H9 (cell line): ENCODE data around the gene FMOD. TPM values are rescaled to one million over a fixed set of nuclear protein-coding genes. Genes with fewer than 3 reads are reported as not detected.

Experiments
- DNase-seq: peaks from one replicate; pipeline ENCODE4 v3.0.0-alpha.2; 2017
- H2AFZ ChIP-seq: one replicate; pipeline ENCODE4 v1.6.1; 2013; ENCODE audit warnings: mild to moderate bottlenecking, low read length, control low read depth, moderate library complexity
- H2AK5ac ChIP-seq: 2 replicates; pipeline ENCODE4 v1.6.1; 2013; ENCODE audit warnings: low read length, control low read depth, mixed read lengths; ENCODE audit not compliant: insufficient read length
- H2BK120ac ChIP-seq: one replicate; pipeline ENCODE4 v1.6.1; 2013; ENCODE audit warnings: low read depth, mild to moderate bottlenecking, low read length, control low read depth, inconsistent platforms; ENCODE audit not compliant: poor library complexity, severe bottlenecking
- H2BK12ac ChIP-seq: 2 replicates; pipeline ENCODE4 v1.6.1; 2013; ENCODE audit warnings: low read length, control low read depth, mixed read lengths, low read depth; ENCODE audit not compliant: insufficient read length
- H2BK15ac ChIP-seq: 2 replicates; pipeline ENCODE4 v1.6.1; 2013; ENCODE audit warnings: low read depth, low read length, control low read depth
- H2BK20ac ChIP-seq: one replicate; pipeline ENCODE4 v1.6.1; 2013; ENCODE audit warnings: low read depth, mild to moderate bottlenecking, low read length, control low read depth, inconsistent platforms; ENCODE audit not compliant: poor library complexity, severe bottlenecking
- H2BK5ac ChIP-seq: 2 replicates; pipeline ENCODE4 v1.6.1; 2013; ENCODE audit warnings: low read length, control low read depth, mixed read lengths; ENCODE audit not compliant: insufficient read length
- H3K14ac ChIP-seq: 2 replicates; pipeline ENCODE4 v1.6.1; 2013; ENCODE audit warnings: low read length, control low read depth; ENCODE audit not compliant: insufficient read depth
- H3K18ac ChIP-seq: 2 replicates; pipeline ENCODE4 v1.6.1; 2013; ENCODE audit warnings: low read depth, mild to moderate bottlenecking, mixed read lengths, low read length, control low read depth; ENCODE audit not compliant: insufficient read length
- H3K23ac ChIP-seq: 2 replicates; pipeline ENCODE4 v1.6.1; 2013; ENCODE audit warnings: low read length, control low read depth, mixed read lengths, low read depth; ENCODE audit not compliant: insufficient read length
- H3K23me2 ChIP-seq: 2 replicates; pipeline ENCODE4 v1.6.1; 2013; ENCODE audit warnings: low read depth, mild to moderate bottlenecking, mixed read lengths, low read length, control low read depth; ENCODE audit not compliant: insufficient read length, poor library complexity, severe bottlenecking
- H3K27ac ChIP-seq: 2 replicates; pipeline ENCODE4 v1.5.1; 2013; ENCODE audit warnings: low read length, control low read depth, mixed read lengths, low read depth; ENCODE audit not compliant: insufficient read length
- H3K27me3 ChIP-seq: 2 replicates; pipeline ENCODE4 v1.6.1; 2013; ENCODE audit warnings: low read length, control low read depth, inconsistent platforms; ENCODE audit not compliant: insufficient read depth
- H3K4ac ChIP-seq: 2 replicates; pipeline ENCODE4 v1.6.1; 2013; ENCODE audit warnings: low read depth, mild to moderate bottlenecking, control low read depth, inconsistent platforms, low read length, moderate library complexity
- H3K4me1 ChIP-seq: 2 replicates; pipeline ENCODE4 v1.6.1; 2013; ENCODE audit warnings: low read length, control low read depth, inconsistent platforms; ENCODE audit not compliant: insufficient read depth
- H3K4me2 ChIP-seq: 2 replicates; pipeline ENCODE4 v1.6.1; 2013; ENCODE audit warnings: low read length, control low read depth, mixed read lengths; ENCODE audit not compliant: insufficient read length, insufficient read depth
- H3K56ac ChIP-seq: 2 replicates; pipeline ENCODE4 v1.6.1; 2013; ENCODE audit warnings: low read depth, mild to moderate bottlenecking, mixed read lengths, low read length, control low read depth; ENCODE audit not compliant: insufficient read length
- H3K79me1 ChIP-seq: 2 replicates; pipeline ENCODE4 v1.6.1; 2013; ENCODE audit warnings: low read depth, mild to moderate bottlenecking, moderate library complexity, low read length, control low read depth, inconsistent platforms; ENCODE audit not compliant: insufficient read depth, poor library complexity, severe bottlenecking
- H3K79me2 ChIP-seq: 2 replicates; pipeline ENCODE4 v1.6.1; 2013; ENCODE audit warnings: low read length, control low read depth, inconsistent platforms; ENCODE audit not compliant: insufficient read depth
- H3K9ac ChIP-seq: 2 replicates; pipeline ENCODE4 v1.6.1; 2013; ENCODE audit warnings: low read length, control low read depth, mixed read lengths; ENCODE audit not compliant: insufficient read length; ENCODE audit errors: extremely low read depth
- H3K9me3 ChIP-seq: one replicate; pipeline ENCODE4 v1.6.1; 2013; ENCODE audit warnings: low read depth, low read length, inconsistent platforms; ENCODE audit not compliant: control insufficient read depth
- H3T11ph ChIP-seq: one replicate; pipeline ENCODE4 v1.6.1; 2013; ENCODE audit warnings: mild to moderate bottlenecking, low read length, control low read depth, inconsistent platforms
- H4K20me1 ChIP-seq: one replicate; pipeline ENCODE4 v1.6.1; 2013; ENCODE audit not compliant: control insufficient read depth, insufficient read length, insufficient read depth
- H4K5ac ChIP-seq: 2 replicates; pipeline ENCODE4 v1.6.1; 2013; ENCODE audit warnings: low read depth, mild to moderate bottlenecking, mixed read lengths, low read length, control low read depth; ENCODE audit not compliant: insufficient read length
- H4K8ac ChIP-seq: replicated peaks from 2 replicates; pipeline ENCODE4 v1.6.1; 2013; ENCODE audit warnings: low read length, control low read depth, mixed read lengths, low read depth; ENCODE audit not compliant: insufficient read length
- H4K91ac ChIP-seq: 2 replicates; pipeline ENCODE4 v1.6.1; 2013; ENCODE audit warnings: low read depth, mild to moderate bottlenecking, moderate library complexity, mixed read lengths, low read length, control low read depth; ENCODE audit not compliant: insufficient read length
- H3K27ac Mint-ChIP-seq, 3 experiments: 2 replicates in 2 of 3; 3 replicates in 1 of 3; pipeline ENCODE4 v1.8.0; 2020 to 2021; ENCODE audit warnings: mixed read lengths in 3 of 3, mild to moderate bottlenecking in 1 of 3, moderate library complexity in 1 of 3
- H3K27me3 Mint-ChIP-seq: 2 replicates; pipeline ENCODE4 v1.8.0; 2021; ENCODE audit warnings: low read depth, mild to moderate bottlenecking, moderate library complexity, mixed read lengths
- H3K36me3 Mint-ChIP-seq, 3 experiments: 2 replicates in 2 of 3; 3 replicates in 1 of 3; pipeline ENCODE4 v1.8.0; 2020 to 2021; ENCODE audit warnings: low read depth in 3 of 3, mixed read lengths in 3 of 3; ENCODE audit not compliant: insufficient read depth in 1 of 3
- H3K4me1 Mint-ChIP-seq, 2 experiments: 2 replicates each; pipeline ENCODE4 v1.8.0; 2020; ENCODE audit warnings: mixed read lengths in 2 of 2
- H3K4me3 Mint-ChIP-seq, 2 experiments: 2 replicates in 1 of 2; 3 replicates in 1 of 2; pipeline ENCODE4 v1.8.0; 2020 to 2021; ENCODE audit warnings: mild to moderate bottlenecking in 2 of 2, mixed read lengths in 2 of 2, moderate library complexity in 1 of 2
- H3K9me3 Mint-ChIP-seq, 2 experiments: 2 replicates in 1 of 2; 3 replicates in 1 of 2; pipeline ENCODE4 v1.8.0; 2020; ENCODE audit warnings: mild to moderate bottlenecking in 2 of 2, mixed read lengths in 2 of 2, moderate library complexity in 1 of 2
- CTCF ChIP-seq: fragments of 200-600 bp; sonication (generic); conservative IDR thresholded peaks from 3 replicates; pipeline ENCODE4 v1.8.0; 2021; ENCODE audit warnings: antibody characterized with exemption, mild to moderate bottlenecking
- WGBS: extraction: QIAGEN DNeasy Blood & Tissue Kit; methylation state at CpG from one replicate; pipeline ENCODE4 v1.1.7; 2013; ENCODE audit warnings: missing lambda C conversion rate, low lambda C conversion rate, mixed read lengths; ENCODE audit not compliant: insufficient read length; ENCODE audit errors: extremely low coverage; 5-methylcytosine and 5-hydroxymethylcytosine counted together
- total RNA-seq: library from RNA; stranded (reverse); gene quantifications from 2 replicates; pipeline ENCODE4 v1.2.1, GENCODE V29; 2021

Gene FMOD
- total RNA-seq, 1 experiment from 2014 or later: not detected

- no peak overlapping the region for H2BK15ac ChIP-seq
- no peak overlapping the region for H4K8ac ChIP-seq
- Mint-ChIP-seq H3K27me3 (peaks cover 65% of the 10 kb centered on the region), H3K36me3 (no peaks in the 10 kb centered on the region), H3K4me3 (no peak overlapping the region), H3K4me1 (peaks cover 6 to 12% of the 10 kb centered on the region in 2 experiments; a peak in 3 of 4 replicates), H3K9me3 (no peaks in the 10 kb centered on the region), H3K27ac (no peak overlapping the region)
- no peak for TF ChIP-seq CTCF
- no peak overlapping the region for H2BK120ac ChIP-seq
- H2AFZ ChIP-seq: no peak overlapping the region
- H3K9me3 ChIP-seq: no peaks in the 10 kb centered on the region
- H2BK12ac ChIP-seq: no peak overlapping the region
- no CpG with 5 or more reads among the region's 1 CpG for WGBS
- no peak overlapping the region for H2AK5ac ChIP-seq
- H4K20me1 ChIP-seq: no peaks in the 10 kb centered on the region
- H3K79me2 ChIP-seq: no peaks in the 10 kb centered on the region
- H3K79me1 ChIP-seq: no peaks in the 10 kb centered on the region
- no peak overlapping the region for H2BK20ac ChIP-seq
- no peak overlapping the region for H3K14ac ChIP-seq
- no peaks in the 10 kb centered on the region; the same call in 1 of the 2 replicates for H3K4me1 ChIP-seq
- H3K56ac ChIP-seq: no peak overlapping the region
- no peaks in the 10 kb centered on the region; the same call in 1 of the 2 replicates for H3K27me3 ChIP-seq
- DNase-seq: no peak
- H3K23ac ChIP-seq: no peak overlapping the region
- H3K4me2 ChIP-seq: no peak overlapping the region
- no peak overlapping the region for H3T11ph ChIP-seq
- H3K23me2 ChIP-seq: no peaks in the 10 kb centered on the region
- no peak overlapping the region for H4K5ac ChIP-seq
- H3K9ac ChIP-seq: no peak overlapping the region
- no peak overlapping the region for H2BK5ac ChIP-seq
- no peak overlapping the region for H3K4ac ChIP-seq
- no peak overlapping the region for H3K18ac ChIP-seq
- no peak overlapping the region for H4K91ac ChIP-seq
- no peak overlapping the region for H3K27ac ChIP-seq
These were observed 1.8 kb downstream of the FMOD start for GRCh38 chr1:203349166-203349565.
